ENCODE measurements around the gene CHN1. TPM values are rescaled to one million over a fixed set of nuclear protein-coding genes. Genes with fewer than 3 reads are reported as not detected.

The CHN1 gene
- total and polyA plus RNA-seq, 2 of the 8 experiments (the other 6 are each of a cell fraction or from before 2014, with no cell fraction given), result 54.0 to 65.7 TPM

DNA sequence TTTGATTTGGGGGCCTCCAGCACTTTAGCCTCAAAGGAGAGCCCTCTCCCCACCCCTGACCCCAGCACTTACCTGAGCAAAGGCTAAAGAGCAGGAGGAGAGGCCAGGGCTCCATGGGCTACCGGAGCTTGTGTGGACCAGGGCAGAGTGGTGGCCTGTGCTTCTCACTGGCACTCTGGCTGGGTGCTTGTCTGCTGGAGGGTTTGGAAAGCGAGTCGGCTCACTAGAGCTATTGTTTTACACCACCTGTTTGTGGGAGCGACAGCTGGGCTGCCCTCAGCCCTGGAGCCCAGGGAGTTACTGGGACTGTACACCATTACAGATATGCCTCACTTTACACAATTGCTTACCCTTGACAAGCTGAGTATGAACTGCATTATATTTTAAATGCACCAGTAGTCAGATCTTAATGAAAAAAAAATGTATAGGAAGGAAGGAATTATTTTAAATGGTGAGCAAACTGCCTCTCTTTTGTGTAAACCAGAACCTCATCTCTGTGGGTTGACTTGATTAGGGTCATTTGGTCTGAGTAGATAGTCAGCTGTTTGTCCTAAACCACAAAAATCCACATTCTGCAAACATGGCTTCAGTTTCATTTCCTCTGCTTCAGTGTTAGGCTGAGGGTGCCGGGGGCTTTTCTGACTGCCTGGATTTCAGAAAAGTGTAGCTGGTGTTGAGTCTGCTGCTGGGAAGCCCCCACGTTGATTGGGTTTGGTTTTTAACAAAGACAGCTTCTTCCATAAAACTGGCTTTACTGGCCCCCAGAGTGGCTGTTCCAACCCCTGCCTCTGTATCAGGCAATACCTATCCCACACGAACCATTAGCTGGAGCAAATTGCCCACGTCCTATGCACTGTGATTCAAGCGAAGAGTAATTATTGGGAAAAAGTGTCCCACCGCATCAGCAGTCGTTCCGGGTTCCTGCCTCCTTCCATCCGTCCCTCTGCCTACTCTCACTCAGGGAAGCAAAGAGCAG, 240.6 kb downstream of the CHN1 start, which contains the start of gene CHRNA1:
TSS of gene CHRNA1 (minus strand) at position 193 of the 976 bp plus-strand sequence. CDS start at position 115, 78 bp downstream.
- Histone ChIP-seq H3K79me1 (ENCODE audit: low read depth, low read length) (no peaks in the 10 kb centered on the region), H3K9ac (replicated peaks in 1 of 4; ENCODE audit: extremely low read depth in 1 of 4, low read depth in 3 of 4, low read length in 3 of 4) (no peak within 1 kb of the TSS), H3K27ac (ENCODE audit: low read depth, low read length) (no peak within 1 kb of the TSS), H2BK120ac (replicated peaks; ENCODE audit: low read depth, low read length) (no peak within 1 kb of the TSS), H2BK20ac (ENCODE audit: low read length) (peak within 1 kb of the TSS; percentile 37; the same call in 1 of the 2 replicates), H3K4me3 (ENCODE audit: extremely low read depth in 1 of 4, insufficient read depth in 2 of 4, low read depth in 3 of 4, low read length in 4 of 4) (no peak within 1 kb of the TSS), H2BK5ac (ENCODE audit: low read depth, low read length) (peak within 1 kb of the TSS; percentile 62; the same call in 1 of the 2 replicates), H3K4ac (replicated peaks; ENCODE audit: insufficient read length, low read depth, low read length) (no peak within 1 kb of the TSS), H3K4me2 (ENCODE audit: insufficient read depth in 1 of 2, low read depth in 2 of 2, low read length in 2 of 2) (no peak within 1 kb of the TSS), H4K20me1 (replicated peaks in 1 of 2; ENCODE audit: control insufficient read depth in 1 of 2, insufficient read depth in 2 of 2, low read length in 2 of 2) (no peaks in the 10 kb centered on the region), H3K23ac (ENCODE audit: insufficient read length) (no peak within 1 kb of the TSS), H4K8ac (ENCODE audit: extremely low read depth, insufficient read depth, low read length) (no peak within 1 kb of the TSS), H3K79me2 (ENCODE audit: control insufficient read depth in 1 of 2, insufficient read depth in 2 of 2, low read length in 2 of 2) (no peaks in the 10 kb centered on the region), H2AK5ac (ENCODE audit: low read depth, low read length) (no peak within 1 kb of the TSS), H3K9me3 (ENCODE audit: insufficient read depth in 2 of 2, low read depth in 1 of 2, low read length in 1 of 2) (no peaks in the 10 kb centered on the region), H3K56ac (replicated peaks; ENCODE audit: insufficient read length, low read depth, low read length) (no peak within 1 kb of the TSS), H4K5ac (ENCODE audit: insufficient read length, low read depth, low read length) (no peak within 1 kb of the TSS), H3K36me3 (ENCODE audit: control insufficient read depth in 2 of 4, insufficient read depth in 4 of 4, low read length in 3 of 4) (no peaks in the 10 kb centered on the region), H3K27me3 (replicated peaks in 1 of 4; ENCODE audit: control insufficient read depth in 3 of 4, extremely low read depth in 1 of 4, insufficient read depth in 3 of 4, low read length in 3 of 4) (no peaks in the 10 kb centered on the region; a peak in 1 of 7 replicates), H2BK12ac (ENCODE audit: low read depth, low read length) (peak within 1 kb of the TSS; percentile 31; the same call in 1 of the 2 replicates), H2BK15ac (ENCODE audit: low read length) (peak within 1 kb of the TSS; percentile 20; the same call in 1 of the 2 replicates), H3K23me2 (ENCODE audit: low read depth, low read length) (no peaks in the 10 kb centered on the region), H3K18ac (ENCODE audit: extremely low read depth, low read length) (0 out of 2 replicates have a peak within 1 kb of the TSS, but pooled peaks have one; percentile 20), H2AFZ (ENCODE audit: low read length) (peak within 1 kb of the TSS; percentile 37; the same call in 1 of the 2 replicates), H3K14ac (ENCODE audit: insufficient read length) (no peak within 1 kb of the TSS), H4K91ac (replicated peaks; ENCODE audit: insufficient read length, low read length) (no peak within 1 kb of the TSS), H3K4me1 (replicated peaks in 1 of 4; ENCODE audit: control insufficient read depth in 3 of 4, insufficient read depth in 4 of 4, low read length in 3 of 4) (peaks cover 0 to 7% (median under 1%) of the 10 kb centered on the region in 4 experiments; a peak in 5 of 7 replicates)
- WGBS, 2 experiments (ENCODE audit: extremely low coverage in 1 of 2, insufficient coverage in 1 of 2, insufficient read length in 1 of 2, insufficient replicate concordance in 2 of 2, low coverage in 1 of 2, low lambda C conversion rate in 2 of 2, missing lambda C conversion rate in 1 of 2), result 92% methylated on average over 13 of the region's 13 CpGs; no CpG with 5 or more reads in 1 of the 2 experiments
- FAIRE-seq (no peak), DNase-seq (ENCODE audit: low read depth in 1 of 2, low spot score in 2 of 2) (no peak)
- ChIA-PET CTCF (ENCODE audit: partially characterized antibody) (interaction anchor here (0.6 to 5.8 kb wide), 16 partner anchors 7 to 299 kb away, joined by 3 to 55 read pairs (median 3); no protein-coding TSS in a partner anchor), POLR2A (ENCODE audit: partially characterized antibody) (interaction anchor here (1.4 kb wide), 1 partner anchor 11 kb away, joined by 3 read pairs; no protein-coding TSS in a partner anchor)
- TF ChIP-seq YY1 (IDR thresholded peaks at IDR 0.05; ENCODE audit: low read depth, low read length) (no peak), TAF1 (IDR thresholded peaks at IDR 0.05; ENCODE audit: low read depth, low read length) (no peak), SUZ12 (IDR thresholded peaks at IDR 0.05; ENCODE audit: low read length) (no peak), KDM5A (IDR thresholded peaks at IDR 0.05; ENCODE audit: low read length) (no peak)

All from H1 (cell line).